ENCODE data around the gene CLIC3.
A peak's percentile ranks its signal among the peaks of the same experiment; 100 is the strongest.

Gene CLIC3

GRCh38 chr9:136996361-136997292 lies at the start of gene CLIC3:
Gene CLIC3, minus strand, starts transcription at chr9:136996568. Its CDS starts 25 bp downstream, at chr9:136996543.
- no peaks in the 10 kb centered on the region for H3K9me3 Mint-ChIP-seq
- H3K4me1 Mint-ChIP-seq, result peaks cover 59% of the 10 kb centered on the region
- H3K4me3 Mint-ChIP-seq, result peak within 1 kb of the TSS; percentile 56
- peaks cover 7% of the 10 kb centered on the region for H3K36me3 Mint-ChIP-seq
- CTCF ChIA-PET, result interaction anchor here (1.0 to 1.6 kb wide), 2 partner anchors 33 to 38 kb away, joined by 5 to 7 read pairs; no protein-coding TSS in a partner anchor
- H3K27me3 Mint-ChIP-seq, result peaks cover 38% of the 10 kb centered on the region
- peak; percentile 73 for DNase-seq
- H3K27ac Mint-ChIP-seq, result peak within 1 kb of the TSS; percentile 85

- peak; percentile 55 for DNase-seq
- H3K4me1 Mint-ChIP-seq, result peaks cover 35% of the 10 kb centered on the region
- peak overlapping the region; percentile 75 for H3K4me3 Mint-ChIP-seq
- peaks cover 79% of the 10 kb centered on the region for H3K27me3 Mint-ChIP-seq
- no peaks in the 10 kb centered on the region for H3K36me3 Mint-ChIP-seq
- CTCF ChIA-PET, result interaction anchor here (0.9 to 5.4 kb wide), 9 partner anchors 10 to 132 kb away, joined by 3 to 103 read pairs (median 6); partner anchors contain the start of genes ABCA2 and SAPCD2
- H3K9me3 Mint-ChIP-seq, result no peaks in the 10 kb centered on the region
- H3K27ac Mint-ChIP-seq, result no peak overlapping the region
Measured at GRCh38 chr9:137045294-137046087, 49.1 kb upstream of the CLIC3 start.

- H3K4me3 Mint-ChIP-seq, result peak overlapping the region; percentile 75
- H3K9me3 Mint-ChIP-seq, result no peaks in the 10 kb centered on the region
- DNase-seq, result no peak
- H3K4me1 Mint-ChIP-seq, result peaks cover 32% of the 10 kb centered on the region
- CTCF ChIA-PET, result interaction anchor here (1.2 to 2.4 kb wide), 4 partner anchors 10 to 19 kb away, joined by 4 to 16 read pairs (median 9); partner anchors contain the start of gene ABCA2
- peak overlapping the region; percentile 68 for H3K27ac Mint-ChIP-seq
- H3K36me3 Mint-ChIP-seq, result no peaks in the 10 kb centered on the region
- peaks cover 70% of the 10 kb centered on the region for H3K27me3 Mint-ChIP-seq
Measured at GRCh38 chr9:137044502-137045177, 48.3 kb upstream of the CLIC3 start.

- H3K9me3 Mint-ChIP-seq, result no peaks in the 10 kb centered on the region
- no peak overlapping the region for H3K27ac Mint-ChIP-seq
- H3K27me3 Mint-ChIP-seq, result peaks cover 64% of the 10 kb centered on the region
- peak overlapping the region; percentile 75 for H3K4me3 Mint-ChIP-seq
- no peaks in the 10 kb centered on the region for H3K36me3 Mint-ChIP-seq
- CTCF ChIA-PET, result interaction anchor here (1.2 to 2.4 kb wide), 4 partner anchors 9 to 20 kb away, joined by 4 to 16 read pairs (median 9); partner anchors contain the start of gene ABCA2
- no peak for DNase-seq
- H3K4me1 Mint-ChIP-seq, result peaks cover 29% of the 10 kb centered on the region
Measured at GRCh38 chr9:137044037-137044436, 47.7 kb upstream of the CLIC3 start.

- Mint-ChIP-seq H3K36me3 (peaks cover 2% of the 10 kb centered on the region), H3K4me3 (peak overlapping the region; percentile 15), H3K27me3 (peaks cover 54% of the 10 kb centered on the region), H3K27ac (no peak overlapping the region), H3K9me3 (no peaks in the 10 kb centered on the region), H3K4me1 (peaks cover 29% of the 10 kb centered on the region)
- no peak for DNase-seq
- CTCF ChIA-PET, result interaction anchor here (0.6 to 2.4 kb wide), 3 partner anchors 8 to 21 kb away, joined by 3 to 16 read pairs (median 12); partner anchors contain the start of gene ABCA2
Measured at GRCh38 chr9:137042751-137043727, 46.7 kb upstream of the CLIC3 start.

GRCh38 chr9:137041124-137041523 lies 44.8 kb upstream of the CLIC3 start:
- CTCF ChIA-PET, result interaction anchor here (1.6 kb wide), 1 partner anchor 12 kb away, joined by 6 read pairs; no protein-coding TSS in a partner anchor
- H3K9me3 Mint-ChIP-seq, result no peaks in the 10 kb centered on the region
- peaks cover 23% of the 10 kb centered on the region for H3K4me1 Mint-ChIP-seq
- H3K27ac Mint-ChIP-seq, result no peak overlapping the region
- DNase-seq, result no peak
- peaks cover 35% of the 10 kb centered on the region for H3K27me3 Mint-ChIP-seq
- peaks cover 2% of the 10 kb centered on the region for H3K36me3 Mint-ChIP-seq
- H3K4me3 Mint-ChIP-seq, result no peak overlapping the region

GRCh38 chr9:137040568-137040967 lies 44.2 kb upstream of the CLIC3 start:
- no peak overlapping the region for H3K27ac Mint-ChIP-seq
- H3K4me3 Mint-ChIP-seq, result no peak overlapping the region
- H3K9me3 Mint-ChIP-seq, result no peaks in the 10 kb centered on the region
- peaks cover 24% of the 10 kb centered on the region for H3K4me1 Mint-ChIP-seq
- CTCF ChIA-PET, result interaction anchor here (1.6 kb wide), 1 partner anchor 11 kb away, joined by 6 read pairs; no protein-coding TSS in a partner anchor
- H3K36me3 Mint-ChIP-seq, result peaks cover 2% of the 10 kb centered on the region
- DNase-seq, result no peak
- H3K27me3 Mint-ChIP-seq, result peaks cover 29% of the 10 kb centered on the region

GRCh38 chr9:137039611-137040366 lies 43.4 kb upstream of the CLIC3 start:
- Mint-ChIP-seq H3K36me3 (peaks cover 2% of the 10 kb centered on the region), H3K27me3 (peaks cover 26% of the 10 kb centered on the region), H3K9me3 (no peaks in the 10 kb centered on the region), H3K27ac (no peak overlapping the region), H3K4me1 (peaks cover 25% of the 10 kb centered on the region), H3K4me3 (no peak overlapping the region)
- no peak for DNase-seq
- CTCF ChIA-PET, result interaction anchor here (3.3 kb wide), 1 partner anchor 11 kb away, joined by 22 read pairs; the partner anchor contains the start of gene ABCA2

GRCh38 chr9:137038916-137039315 lies 42.5 kb upstream of the CLIC3 start:
- peaks cover 22% of the 10 kb centered on the region for H3K4me1 Mint-ChIP-seq
- H3K36me3 Mint-ChIP-seq, result peaks cover 2% of the 10 kb centered on the region
- H3K27ac Mint-ChIP-seq, result no peak overlapping the region
- no peak for DNase-seq
- no peaks in the 10 kb centered on the region for H3K9me3 Mint-ChIP-seq
- CTCF ChIA-PET, result interaction anchor here (3.3 kb wide), 1 partner anchor 10 kb away, joined by 22 read pairs; the partner anchor contains the start of gene ABCA2
- no peak overlapping the region for H3K4me3 Mint-ChIP-seq
- peaks cover 23% of the 10 kb centered on the region for H3K27me3 Mint-ChIP-seq

GRCh38 chr9:137037483-137037882 lies 41.1 kb upstream of the CLIC3 start:
- H3K4me1 Mint-ChIP-seq, result peaks cover 29% of the 10 kb centered on the region
- H3K27ac Mint-ChIP-seq, result no peak overlapping the region
- DNase-seq, result no peak

GRCh38 chr9:137037035-137037434 lies 40.7 kb upstream of the CLIC3 start:
- no peak overlapping the region for H3K4me3 Mint-ChIP-seq
- H3K36me3 Mint-ChIP-seq, result peaks cover 2% of the 10 kb centered on the region
- H3K9me3 Mint-ChIP-seq, result no peaks in the 10 kb centered on the region
- DNase-seq, result no peak
- peaks cover 10% of the 10 kb centered on the region for H3K27me3 Mint-ChIP-seq
- H3K27ac Mint-ChIP-seq, result no peak overlapping the region
- CTCF ChIA-PET, result interaction anchor here (0.9 to 3.3 kb wide), 6 partner anchors 8 to 89 kb away, joined by 3 to 25 read pairs (median 4); partner anchors contain the start of gene ABCA2
- H3K4me1 Mint-ChIP-seq, result peaks cover 34% of the 10 kb centered on the region

More at GRCh38 chr9:137037483-137037882, 41.1 kb upstream of the CLIC3 start:
- H3K9me3 Mint-ChIP-seq, result no peaks in the 10 kb centered on the region
- H3K36me3 Mint-ChIP-seq, result peaks cover 2% of the 10 kb centered on the region
- peaks cover 10% of the 10 kb centered on the region for H3K27me3 Mint-ChIP-seq
- no peak overlapping the region for H3K4me3 Mint-ChIP-seq
- CTCF ChIA-PET, result interaction anchor here (0.9 to 3.3 kb wide), 2 partner anchors 8 to 18 kb away, joined by 3 to 22 read pairs; partner anchors contain the start of gene ABCA2

- H3K27me3 Mint-ChIP-seq, result peaks cover 15% of the 10 kb centered on the region
- CTCF ChIA-PET, result interaction anchor here (0.7 to 2.9 kb wide), 26 partner anchors 8 to 269 kb away, joined by 3 to 39 read pairs (median 6); partner anchors contain the start of genes C8G, FBXW5, NPDC1 and PAXX
- no peak overlapping the region for H3K27ac Mint-ChIP-seq
- no peaks in the 10 kb centered on the region for H3K9me3 Mint-ChIP-seq
- H3K4me1 Mint-ChIP-seq, result peaks cover 39% of the 10 kb centered on the region
- H3K4me3 Mint-ChIP-seq, result no peak overlapping the region
- no peak for DNase-seq
- H3K36me3 Mint-ChIP-seq, result peaks cover 2% of the 10 kb centered on the region
Measured at GRCh38 chr9:137035937-137036336, 39.6 kb upstream of the CLIC3 start.

Measured in activated naive CD4-positive, alpha-beta T cell treated with anti-CD3 and anti-CD28 coated beads, Interleukin-2, amount 10 ng/mL, durations not matched to agents 7 days and 5 days (primary cell).